WERI-Rb-1 (cell line): ENCODE results near the gene CCDC12.
"Not testable (repeated sequence)": the region's sequence is repeated elsewhere in the genome, so short reads cannot be mapped to it uniquely, and the experiment has no call there.

ENCODE experiments used
- DNase-seq: peaks from one replicate; pipeline ENCODE4 v3.0.0-alpha.2; 2020
- H3K27ac ChIP-seq: fragments of 250-450 bp; sonication (Bioruptor Pico); 2 replicates; pipeline ENCODE4 v1.5.1; 2020; ENCODE audit warnings: mild to moderate bottlenecking, moderate library complexity
- H3K27me3 ChIP-seq: fragments of 250-450 bp; sonication (Bioruptor Pico); 2 replicates; pipeline ENCODE4 v1.5.1; 2021; ENCODE audit warnings: mild to moderate bottlenecking, low read depth, moderate library complexity; ENCODE audit not compliant: insufficient read depth, severe bottlenecking
- H3K36me3 ChIP-seq: fragments of 250-450 bp; sonication (Bioruptor Pico); 2 replicates; pipeline ENCODE4 v1.5.1; 2020; ENCODE audit warnings: mild to moderate bottlenecking, moderate library complexity
- H3K4me3 ChIP-seq: 2 replicates; pipeline ENCODE4 v1.5.1; 2011; ENCODE audit warnings: low read depth, mild to moderate bottlenecking, control low read depth, low read length
- H3K9me3 ChIP-seq: fragments of 250-450 bp; sonication (Bioruptor Pico); 2 replicates; pipeline ENCODE4 v1.5.1; 2021; ENCODE audit warnings: mild to moderate bottlenecking, moderate library complexity; ENCODE audit not compliant: severe bottlenecking
- TF ChIP-seq, protein P1 (sequence below): IDR thresholded peaks from 2 replicates; pipeline ENCODE4 v1.5.1; 2011; ENCODE audit warnings: low read depth, mild to moderate bottlenecking, control low read depth, inconsistent platforms, low read length

CCDC12 gene

DNA sequence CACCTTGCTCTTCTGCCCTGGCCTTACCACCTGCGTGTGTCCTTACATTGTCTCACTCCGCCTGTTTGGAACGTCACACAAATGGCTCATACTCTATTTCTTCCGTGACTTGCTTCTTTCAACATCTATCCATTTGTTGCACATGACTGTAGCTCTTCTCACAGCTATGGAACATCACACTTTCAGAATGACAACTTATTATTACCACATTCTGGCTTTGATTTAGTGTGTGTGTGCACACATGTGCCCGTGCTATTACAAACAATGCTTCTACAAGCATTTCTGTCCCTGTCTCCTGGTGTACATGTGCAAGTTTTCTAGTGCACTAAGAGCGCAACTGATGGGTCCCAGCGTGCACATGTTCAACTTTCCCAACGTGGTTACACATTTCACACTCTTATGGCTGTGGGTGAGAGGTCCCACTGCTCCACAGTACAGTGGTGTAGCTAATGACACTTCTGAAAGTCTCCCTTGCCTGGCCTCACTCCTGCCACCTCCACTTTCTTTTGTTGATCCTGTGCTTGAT lies 61.2 kb downstream of the CCDC12 start:
- TF ChIP-seq, protein P1, sequence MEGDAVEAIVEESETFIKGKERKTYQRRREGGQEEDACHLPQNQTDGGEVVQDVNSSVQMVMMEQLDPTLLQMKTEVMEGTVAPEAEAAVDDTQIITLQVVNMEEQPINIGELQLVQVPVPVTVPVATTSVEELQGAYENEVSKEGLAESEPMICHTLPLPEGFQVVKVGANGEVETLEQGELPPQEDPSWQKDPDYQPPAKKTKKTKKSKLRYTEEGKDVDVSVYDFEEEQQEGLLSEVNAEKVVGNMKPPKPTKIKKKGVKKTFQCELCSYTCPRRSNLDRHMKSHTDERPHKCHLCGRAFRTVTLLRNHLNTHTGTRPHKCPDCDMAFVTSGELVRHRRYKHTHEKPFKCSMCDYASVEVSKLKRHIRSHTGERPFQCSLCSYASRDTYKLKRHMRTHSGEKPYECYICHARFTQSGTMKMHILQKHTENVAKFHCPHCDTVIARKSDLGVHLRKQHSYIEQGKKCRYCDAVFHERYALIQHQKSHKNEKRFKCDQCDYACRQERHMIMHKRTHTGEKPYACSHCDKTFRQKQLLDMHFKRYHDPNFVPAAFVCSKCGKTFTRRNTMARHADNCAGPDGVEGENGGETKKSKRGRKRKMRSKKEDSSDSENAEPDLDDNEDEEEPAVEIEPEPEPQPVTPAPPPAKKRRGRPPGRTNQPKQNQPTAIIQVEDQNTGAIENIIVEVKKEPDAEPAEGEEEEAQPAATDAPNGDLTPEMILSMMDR, result no peak
- no peak for DNase-seq
- Histone ChIP-seq H3K27ac (no peak overlapping the region), H3K4me3 (no peak overlapping the region), H3K27me3 (no peaks in the 10 kb centered on the region), H3K36me3 (peaks cover 36% of the 10 kb centered on the region), H3K9me3 (no peaks in the 10 kb centered on the region)

DNA sequence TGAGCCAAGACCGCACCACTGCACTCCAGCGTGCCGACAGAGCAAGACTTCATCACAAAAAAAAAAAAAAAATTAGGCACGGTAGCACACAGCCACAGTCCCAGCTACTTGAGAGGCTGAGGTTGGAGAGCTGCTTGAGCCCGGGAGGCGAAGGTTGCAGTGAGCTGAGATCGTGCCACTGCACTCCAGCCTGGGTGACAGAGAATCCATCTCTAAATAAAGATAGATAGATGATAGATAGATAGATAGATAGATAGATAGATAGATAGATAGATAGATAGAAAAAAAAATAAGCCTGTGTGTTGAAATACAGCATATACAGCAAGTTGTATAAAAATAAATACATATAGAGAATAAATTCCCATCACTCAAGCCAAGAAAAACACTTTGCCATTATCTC lies 61.7 kb downstream of the CCDC12 start:
- Histone ChIP-seq H3K4me3 (no peak overlapping the region), H3K27ac (no peak overlapping the region), H3K36me3 (peaks cover 31% of the 10 kb centered on the region), H3K9me3 (no peaks in the 10 kb centered on the region), H3K27me3 (no peaks in the 10 kb centered on the region)
- no peak for DNase-seq
- TF ChIP-seq, protein P1, result no peak

DNA sequence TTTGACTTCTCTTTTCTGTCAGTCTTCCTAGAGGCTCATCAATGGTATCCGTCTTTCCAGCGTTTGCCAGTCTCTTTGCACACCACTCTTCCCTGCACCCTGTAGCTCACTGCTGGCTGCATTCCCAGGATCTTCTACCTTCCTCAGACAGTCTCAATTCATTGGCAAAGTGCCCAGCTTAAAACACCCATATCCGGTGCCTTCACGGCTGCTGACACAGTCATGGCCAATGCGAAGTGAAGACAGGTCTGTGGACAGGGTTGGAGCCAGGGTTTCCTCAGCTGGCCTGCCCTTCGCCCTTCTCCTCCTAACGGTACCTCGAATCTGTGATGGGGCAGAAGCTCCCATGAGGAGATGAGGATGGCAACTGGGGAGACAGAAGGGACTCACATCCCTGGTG lies 62.9 kb downstream of the CCDC12 start:
- TF ChIP-seq, protein P1, result no peak
- no peak for DNase-seq
- Histone ChIP-seq H3K36me3 (peaks cover 19% of the 10 kb centered on the region), H3K4me3 (no peak overlapping the region), H3K9me3 (no peaks in the 10 kb centered on the region), H3K27ac (no peak overlapping the region), H3K27me3 (no peaks in the 10 kb centered on the region)

DNA sequence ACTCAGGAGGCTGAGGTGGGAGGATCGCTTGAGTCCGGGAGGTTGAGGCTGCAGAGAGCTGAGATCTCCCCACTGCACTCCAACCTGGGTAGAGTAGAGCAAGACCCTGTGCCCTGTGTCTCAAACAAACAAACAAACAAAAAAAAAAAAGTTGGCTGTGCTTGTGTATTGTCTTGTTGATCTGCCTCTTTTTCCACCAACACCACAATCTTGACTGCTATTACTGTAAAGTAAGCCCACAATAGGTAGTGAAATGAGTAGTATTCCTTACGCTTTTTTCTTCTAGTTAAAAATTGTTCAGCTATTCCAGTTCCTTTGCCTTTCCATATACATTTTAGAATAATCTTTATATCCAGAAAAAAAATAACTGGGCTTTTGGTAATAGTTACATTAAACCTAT lies 63.6 kb downstream of the CCDC12 start:
- no peak for DNase-seq
- Histone ChIP-seq H3K36me3 (peaks cover 13% of the 10 kb centered on the region), H3K9me3 (no peaks in the 10 kb centered on the region), H3K4me3 (no peak overlapping the region), H3K27me3 (no peaks in the 10 kb centered on the region), H3K27ac (no peak overlapping the region)
- TF ChIP-seq, protein P1, result no peak

DNA sequence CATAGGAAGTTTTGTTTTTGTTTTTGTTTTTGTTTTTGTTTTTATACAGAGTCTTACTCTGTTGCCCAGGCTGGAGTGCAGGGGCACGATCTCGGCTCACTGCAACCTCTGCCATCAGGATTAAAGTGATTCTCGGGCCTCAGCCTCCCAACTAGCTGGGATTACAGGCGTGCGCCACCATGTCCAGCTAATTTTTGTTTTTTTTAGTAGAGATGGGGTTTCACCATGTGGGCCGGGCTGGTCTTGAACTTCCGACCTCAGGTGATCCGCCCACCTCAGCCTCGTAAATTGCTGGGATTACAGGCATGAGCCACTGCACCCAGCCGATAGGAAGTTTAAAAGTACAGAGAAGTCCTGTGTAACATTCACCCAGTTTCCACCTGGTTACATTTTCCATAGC lies 65.6 kb downstream of the CCDC12 start:
- not testable (repeated sequence) for DNase-seq, H3K36me3 ChIP-seq, H3K27me3 ChIP-seq, H3K4me3 ChIP-seq, H3K27ac ChIP-seq, H3K9me3 ChIP-seq

DNA sequence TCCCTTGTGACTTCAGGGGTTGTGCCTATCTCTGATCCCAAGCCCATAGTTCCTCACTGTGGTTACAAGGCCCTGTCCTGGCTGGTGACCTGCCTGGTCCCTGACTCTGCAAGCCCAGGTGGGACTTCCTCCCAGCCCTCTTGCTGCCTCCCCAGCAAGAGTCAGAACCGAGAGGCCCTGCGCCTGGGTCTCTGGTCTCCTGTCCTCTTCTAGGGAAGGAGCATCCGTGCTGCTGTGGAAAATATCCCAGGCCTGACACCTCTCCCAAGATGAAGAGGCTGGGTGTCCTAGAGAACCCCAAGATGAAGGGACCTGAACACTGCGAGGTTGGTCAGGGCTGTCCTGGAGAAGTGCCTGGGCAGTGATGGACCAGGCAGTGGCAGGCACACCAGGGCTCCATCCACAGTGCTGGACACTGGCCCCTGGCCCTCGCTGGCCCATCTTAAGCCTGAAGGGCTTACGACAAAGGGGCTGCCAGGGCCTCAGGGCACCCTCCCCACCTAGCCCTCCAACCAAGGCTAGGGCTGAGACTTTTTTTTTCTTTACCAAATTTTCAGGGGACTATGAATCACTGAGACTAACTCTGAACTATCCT lies 66.3 kb downstream of the CCDC12 start:
- H3K4me3 ChIP-seq, result no peak overlapping the region
- H3K36me3 ChIP-seq, result no peaks in the 10 kb centered on the region
- H3K9me3 ChIP-seq, result no peaks in the 10 kb centered on the region
- no peaks in the 10 kb centered on the region for H3K27me3 ChIP-seq
- DNase-seq, result no peak
- TF ChIP-seq, protein P1, result no peak
- H3K27ac ChIP-seq, result peak overlapping the region; percentile 16
